ENCODE data around the gene EXD3.
A peak's percentile ranks its signal among the peaks of the same experiment; 100 is the strongest.

EXD3 gene

GRCh38 chr9:137446851-137447471 is 24.0 kb upstream of the EXD3 start:
- peak; percentile 25 for DNase-seq

GRCh38 chr9:137445930-137446431 is 23.0 kb upstream of the EXD3 start:
- DNase-seq, result no peak

GRCh38 chr9:137445275-137445807 is 22.4 kb upstream of the EXD3 start:
- DNase-seq, result peak; percentile 69

GRCh38 chr9:137444106-137444790 is 21.3 kb upstream of the EXD3 start:
- DNase-seq, result no peak

GRCh38 chr9:137441935-137442321 is 19.0 kb upstream of the EXD3 start:
- no peak for DNase-seq

- DNase-seq, result no peak
Measured at GRCh38 chr9:137441289-137441934, 18.4 kb upstream of the EXD3 start, which contains the start of gene ENTPD8. Gene ENTPD8, minus strand, starts transcription at chr9:137441357. Its CDS starts 3,072 bp downstream, at chr9:137438285.

- DNase-seq, result no peak
Measured at GRCh38 chr9:137439158-137439714, 16.3 kb upstream of the EXD3 start.

GRCh38 chr9:137438591-137439157 is 15.7 kb upstream of the EXD3 start:
- no peak for DNase-seq

GRCh38 chr9:137437691-137438590 is 15.0 kb upstream of the EXD3 start:
- no peak for DNase-seq

GRCh38 chr9:137436761-137437600 is 14.0 kb upstream of the EXD3 start:
- DNase-seq, result no peak

- no peak for DNase-seq
Measured at GRCh38 chr9:137435980-137436760, 13.2 kb upstream of the EXD3 start.

GRCh38 chr9:137435381-137435891 is 12.5 kb upstream of the EXD3 start:
- DNase-seq, result no peak

- no peak for DNase-seq
Measured at GRCh38 chr9:137434498-137435380, 11.8 kb upstream of the EXD3 start.

GRCh38 chr9:137433916-137434431 is 11.0 kb upstream of the EXD3 start:
- no peak for DNase-seq

GRCh38 chr9:137433349-137433915 is 10.5 kb upstream of the EXD3 start:
- DNase-seq, result no peak

GRCh38 chr9:137432687-137433348 is 9.9 kb upstream of the EXD3 start:
- no peak for DNase-seq

- DNase-seq, result no peak
Measured at GRCh38 chr9:137431416-137431931, 8.5 kb upstream of the EXD3 start.

All from fibroblast of skin of right quadriceps (primary cell).